LNCaP clone FGC (cell line): ENCODE results near the gene GABPB2.
A peak's percentile ranks its signal among the peaks of the same experiment; 100 is the strongest.

Source experiments
- DNase-seq: peaks from one replicate; pipeline ENCODE4 v3.0.0-alpha.2; 2011; ENCODE audit warnings: low read depth
- H3K4me3 ChIP-seq: 2 replicates; pipeline ENCODE4 v1.5.1; 2011; ENCODE audit warnings: mild to moderate bottlenecking, low read depth, low read length, control low read depth
- TF ChIP-seq, protein P1 (sequence below): IDR thresholded peaks from 2 replicates; pipeline ENCODE4 v1.5.1; 2012; ENCODE audit warnings: mild to moderate bottlenecking; ENCODE audit not compliant: control insufficient read depth, insufficient read depth; ENCODE audit errors: extremely low read depth

The GABPB2 gene

DNA sequence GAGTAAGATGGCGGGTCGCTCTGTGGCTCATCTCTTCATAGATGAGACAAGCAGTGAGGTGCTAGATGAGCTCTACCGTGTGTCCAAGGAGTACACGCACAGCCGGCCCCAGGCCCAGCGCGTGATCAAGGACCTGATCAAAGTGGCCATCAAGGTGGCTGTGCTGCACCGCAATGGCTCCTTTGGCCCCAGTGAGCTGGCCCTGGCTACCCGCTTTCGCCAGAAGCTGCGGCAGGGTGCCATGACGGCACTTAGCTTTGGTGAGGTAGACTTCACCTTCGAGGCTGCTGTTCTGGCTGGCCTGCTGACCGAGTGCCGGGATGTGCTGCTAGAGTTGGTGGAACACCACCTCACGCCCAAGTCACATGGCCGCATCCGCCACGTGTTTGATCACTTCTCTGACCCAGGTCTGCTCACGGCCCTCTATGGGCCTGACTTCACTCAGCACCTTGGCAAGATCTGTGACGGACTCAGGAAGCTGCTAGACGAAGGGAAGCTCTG is 88.2 kb downstream of the GABPB2 start:
- TF ChIP-seq, protein P1, sequence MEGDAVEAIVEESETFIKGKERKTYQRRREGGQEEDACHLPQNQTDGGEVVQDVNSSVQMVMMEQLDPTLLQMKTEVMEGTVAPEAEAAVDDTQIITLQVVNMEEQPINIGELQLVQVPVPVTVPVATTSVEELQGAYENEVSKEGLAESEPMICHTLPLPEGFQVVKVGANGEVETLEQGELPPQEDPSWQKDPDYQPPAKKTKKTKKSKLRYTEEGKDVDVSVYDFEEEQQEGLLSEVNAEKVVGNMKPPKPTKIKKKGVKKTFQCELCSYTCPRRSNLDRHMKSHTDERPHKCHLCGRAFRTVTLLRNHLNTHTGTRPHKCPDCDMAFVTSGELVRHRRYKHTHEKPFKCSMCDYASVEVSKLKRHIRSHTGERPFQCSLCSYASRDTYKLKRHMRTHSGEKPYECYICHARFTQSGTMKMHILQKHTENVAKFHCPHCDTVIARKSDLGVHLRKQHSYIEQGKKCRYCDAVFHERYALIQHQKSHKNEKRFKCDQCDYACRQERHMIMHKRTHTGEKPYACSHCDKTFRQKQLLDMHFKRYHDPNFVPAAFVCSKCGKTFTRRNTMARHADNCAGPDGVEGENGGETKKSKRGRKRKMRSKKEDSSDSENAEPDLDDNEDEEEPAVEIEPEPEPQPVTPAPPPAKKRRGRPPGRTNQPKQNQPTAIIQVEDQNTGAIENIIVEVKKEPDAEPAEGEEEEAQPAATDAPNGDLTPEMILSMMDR = no peak
- H3K4me3 ChIP-seq = no peak overlapping the region
- no peak for DNase-seq

DNA sequence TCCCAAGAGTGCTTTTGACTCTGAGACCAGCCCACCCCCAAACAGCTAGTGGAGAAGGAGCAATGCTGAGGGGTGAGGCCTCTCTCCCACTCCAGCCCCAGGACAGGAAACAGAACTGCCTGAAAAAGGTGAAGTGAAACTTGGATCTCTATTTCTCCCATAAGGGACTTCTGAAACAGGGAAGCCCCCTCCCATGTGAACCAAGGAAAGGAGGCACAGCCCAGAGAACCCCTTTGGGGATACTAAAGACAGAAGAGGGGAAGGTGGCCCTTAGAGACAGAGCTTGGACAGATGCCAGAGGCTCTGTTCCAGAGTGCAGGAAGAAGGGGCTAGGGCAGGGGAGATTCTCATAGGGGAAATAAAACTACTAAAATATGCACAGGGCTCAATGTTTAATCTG is 88.8 kb downstream of the GABPB2 start:
- DNase-seq = no peak
- TF ChIP-seq, protein P1 = no peak
- H3K4me3 ChIP-seq = no peak overlapping the region

DNA sequence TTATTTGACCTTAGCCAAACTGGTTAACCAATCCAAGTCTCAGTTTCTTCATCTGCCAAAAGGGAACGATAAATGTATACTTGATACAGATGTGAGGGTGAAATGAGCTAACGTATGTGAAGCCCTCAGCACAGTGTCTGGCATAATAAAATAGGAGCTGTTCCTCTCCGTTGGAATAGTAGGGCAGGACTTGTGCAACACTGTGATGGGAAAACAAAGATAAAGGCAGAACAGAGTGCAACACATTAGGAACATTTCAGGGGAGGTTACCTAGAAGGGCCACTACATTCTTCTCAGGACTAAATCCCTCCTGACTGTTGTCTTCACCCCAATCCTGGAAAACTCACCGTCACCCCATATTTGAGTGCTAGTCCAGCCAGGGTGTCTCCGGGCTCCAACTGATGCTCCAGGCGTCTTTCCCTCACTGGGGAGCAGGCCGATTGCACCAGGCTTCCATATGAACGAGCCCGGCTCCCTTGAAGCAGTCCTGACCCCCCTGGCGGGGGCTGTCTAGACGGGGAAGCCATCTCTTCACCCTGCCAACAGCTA is 94.2 kb downstream of the GABPB2 start:
- peak overlapping the region; percentile 81 for H3K4me3 ChIP-seq
- no peak for DNase-seq
- TF ChIP-seq, protein P1 = no peak

DNA sequence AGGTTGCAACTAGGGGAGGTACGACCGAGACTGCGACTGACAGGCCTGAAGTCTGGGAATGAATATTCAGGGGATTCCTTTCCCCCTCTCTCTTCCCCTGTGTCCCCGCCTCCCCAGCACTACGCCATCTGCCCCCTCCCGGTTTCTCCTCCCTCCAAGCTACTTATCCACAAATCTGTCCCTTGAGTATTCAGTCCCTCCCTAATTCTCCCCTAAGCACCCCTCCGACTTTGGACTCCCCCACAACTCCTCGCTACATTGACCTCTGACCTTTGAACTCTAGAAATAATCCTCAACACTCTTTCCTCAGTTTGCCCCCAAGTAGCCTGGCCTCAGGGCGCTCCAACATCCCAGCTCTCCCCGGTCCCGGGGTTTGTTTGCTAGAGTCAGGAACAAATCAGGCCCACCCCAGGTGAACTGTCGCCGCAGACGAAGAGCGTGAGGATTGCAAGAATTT is 94.7 kb downstream of the GABPB2 start:
- no peak for DNase-seq
- TF ChIP-seq, protein P1 = no peak
- H3K4me3 ChIP-seq = peak overlapping the region; percentile 81

DNA sequence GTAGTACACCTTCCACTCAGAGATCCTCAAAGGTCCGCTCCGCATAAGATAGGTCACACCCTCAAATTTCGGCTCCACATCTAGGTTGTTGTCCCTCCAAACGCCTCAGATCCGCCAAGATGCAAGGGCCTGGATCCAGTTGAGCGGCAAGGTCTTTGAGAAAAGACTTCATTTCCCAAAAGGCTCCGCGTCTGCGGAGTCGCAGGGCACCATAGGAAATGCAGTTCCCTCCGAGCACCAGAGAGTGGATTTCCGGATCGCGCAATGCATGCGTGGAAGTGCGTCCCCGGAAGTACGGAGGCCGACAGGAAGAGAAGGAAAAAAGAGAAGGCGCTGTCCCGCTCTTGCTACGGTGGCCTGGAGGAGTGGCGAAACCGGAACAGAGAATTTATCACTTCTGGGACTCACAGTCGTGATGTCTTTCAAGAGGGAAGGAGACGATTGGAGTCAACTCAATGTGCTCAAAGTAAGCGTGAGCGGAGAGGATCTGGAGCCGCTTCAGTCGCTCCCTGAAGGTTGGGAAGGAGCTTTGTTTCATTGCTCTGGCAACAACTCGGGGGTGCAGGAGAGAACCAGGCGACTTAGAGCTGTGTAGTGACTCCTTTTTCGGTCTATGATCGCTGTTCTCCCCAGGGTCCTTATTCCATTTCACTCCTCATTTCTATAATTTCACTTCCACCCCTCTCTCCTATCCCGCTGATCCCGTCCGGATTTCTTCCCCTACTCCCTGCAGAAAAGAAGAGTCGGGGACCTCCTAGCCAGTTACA is 95.4 kb downstream of the GABPB2 start, which contains the start of the genes LYSMD1 and SCNM1:
LYSMD1 (minus strand) TSS at position 165 of the 767 bp plus-strand sequence. CDS start 644 bp downstream, outside the sequence.
SCNM1 (plus strand) TSS at position 407 of the 767 bp plus-strand sequence; CDS start at position 416, 9 bp downstream.
- peak; percentile 98 for DNase-seq
- peak within 1 kb of the TSS; percentile 81 for H3K4me3 ChIP-seq

DNA sequence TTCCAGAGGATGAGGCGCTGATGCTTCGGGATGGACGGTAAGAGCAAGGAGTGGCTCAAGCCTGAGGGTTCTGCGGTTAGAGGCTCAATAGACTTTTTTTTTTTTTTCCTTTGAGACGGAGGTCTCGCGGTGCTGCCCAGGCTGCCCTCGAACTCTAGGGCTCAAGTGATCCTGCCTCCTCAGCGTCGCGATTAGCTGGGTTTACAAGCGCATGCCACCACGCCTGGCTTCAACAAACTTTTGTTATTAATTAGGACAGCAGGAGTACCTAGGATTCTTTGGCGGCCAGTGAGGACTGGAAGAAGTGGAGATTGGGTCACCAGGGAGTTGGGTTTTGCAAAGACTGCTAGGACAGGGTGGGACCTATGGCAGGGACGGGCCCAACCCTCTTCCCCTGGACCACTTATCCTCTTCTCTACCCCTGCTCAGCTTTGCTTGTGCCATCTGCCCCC is 96.0 kb downstream of the GABPB2 start:
- TF ChIP-seq, protein P1 = no peak
- DNase-seq = no peak
- peak overlapping the region; percentile 81 for H3K4me3 ChIP-seq

More for the DNA sequence above, 95.4 kb downstream of the GABPB2 start, which contains the start of the genes LYSMD1 and SCNM1:
- TF ChIP-seq, protein P1 = no peak
